ENCODE results near the gene GREM1. TPM values are rescaled to one million over a fixed set of nuclear protein-coding genes. Genes with fewer than 3 reads are reported as not detected.

Gene GREM1
- total and polyA plus RNA-seq, 2 donors (not counting 3 experiments of a cell fraction or from before 2014, with no cell fraction given) = not detected

GRCh38 chr15:32674681-32675080 lies 43.1 kb upstream of the GREM1 start:
- BruUV-seq (replicated peaks) = no TSS peak
- dilution Hi-C loops (cut with MboI; ENCODE audit: extremely low pct_ligation_motif_present, low sequenced_read_pairs) (loop anchor here (25.0 kb wide), 1 partner anchor 313 kb away; no protein-coding TSS in a partner anchor), intact Hi-C loops (cut with micrococcal nuclease) (loop anchor here (10.0 kb wide), 1 partner anchor 60 kb away; no protein-coding TSS in a partner anchor)
- ChIA-PET POLR2A (no interaction called here), CTCF (interaction anchor here (0.9 to 1.8 kb wide), 2 partner anchors 12 to 135 kb away, joined by 4 to 7 read pairs; no protein-coding TSS in a partner anchor)
- FAIRE-seq (no peak), DNase-seq (ENCODE audit: low read depth, low spot score) (no peak)
- no peak overlapping the region for H3K4me3 ChIP-seq (replicated peaks in 1 of 3; ENCODE audit: insufficient read depth in 1 of 3, low read depth in 1 of 3, low read length in 3 of 3)
- no peak overlapping the region for H2AFZ ChIP-seq (ENCODE audit: low read depth, low read length)
- H3K36me3 ChIP-seq (ENCODE audit: control insufficient read depth in 2 of 2, extremely low read depth in 1 of 2, insufficient read depth in 2 of 2, low read length in 2 of 2) = no peaks in the 10 kb centered on the region
- no peak overlapping the region for H3K4me2 ChIP-seq (ENCODE audit: insufficient read depth, low read length)
- no peaks in the 10 kb centered on the region for H3K9me1 ChIP-seq (replicated peaks; ENCODE audit: control insufficient read depth, extremely low read depth, insufficient read depth, low read length)
- no peaks in the 10 kb centered on the region for H3K79me2 ChIP-seq (ENCODE audit: control insufficient read depth, insufficient read depth, low read length)
- H3K9ac ChIP-seq (replicated peaks; ENCODE audit: extremely low read depth, insufficient read depth, low read length) = no peak overlapping the region
- TF ChIP-seq MAX (IDR thresholded peaks at IDR 0.05; ENCODE audit: insufficient read depth, insufficient read length) (no peak), POLR2AphosphoS5 (IDR thresholded peaks at IDR 0.05; ENCODE audit: insufficient read depth, low read depth, low read length) (no peak), FOS (IDR thresholded peaks at IDR 0.05; ENCODE audit: borderline replicate concordance, insufficient read depth, low read length) (no peak), POLR2A (IDR thresholded peaks at IDR 0.05; ENCODE audit: low read depth, low read length) (no peak), MYC (IDR thresholded peaks at IDR 0.05; ENCODE audit: low read depth, low read length) (no peak), GATA2 (IDR thresholded peaks at IDR 0.05; ENCODE audit: insufficient read depth, insufficient read length, low read depth, low read length) (no peak), JUN (IDR thresholded peaks at IDR 0.05; ENCODE audit: borderline replicate concordance, insufficient read depth, insufficient read length, low read depth) (no peak), CTCF (IDR thresholded peaks at IDR 0.05; ENCODE audit: extremely low read depth in 1 of 2, insufficient read depth in 1 of 2, low read depth in 1 of 2, low read length in 2 of 2) (no peak), EZH2 (IDR thresholded peaks at IDR 0.05; ENCODE audit: borderline replicate concordance, low read depth, low read length, severe bottlenecking) (no peak)
- no peak overlapping the region for H3K27ac ChIP-seq (ENCODE audit: insufficient read depth, low read depth, low read length)
- no peaks in the 10 kb centered on the region for H3K27me3 ChIP-seq (ENCODE audit: control insufficient read depth in 2 of 2, insufficient read depth in 2 of 2, low read length in 2 of 2)
- no peaks in the 10 kb centered on the region for H4K20me1 ChIP-seq (replicated peaks; ENCODE audit: control insufficient read depth, extremely low read depth, insufficient read depth, low read length)
- H3K4me1 ChIP-seq (ENCODE audit: control insufficient read depth, extremely low read depth, insufficient read depth, low read length) = no peaks in the 10 kb centered on the region
- no peaks in the 10 kb centered on the region for H3K9me3 ChIP-seq (replicated peaks; ENCODE audit: control insufficient read depth, insufficient read depth, low read length)

Data from endothelial cell of umbilical vein (primary cell).